ENCODE measurements around the gene LTV1. TPM values are rescaled to one million over a fixed set of nuclear protein-coding genes. Genes with fewer than 3 reads are reported as not detected.

Gene LTV1
- polyA plus RNA-seq, 3 donors, result 33.4 to 41.2 (median 38.3) TPM

DNA sequence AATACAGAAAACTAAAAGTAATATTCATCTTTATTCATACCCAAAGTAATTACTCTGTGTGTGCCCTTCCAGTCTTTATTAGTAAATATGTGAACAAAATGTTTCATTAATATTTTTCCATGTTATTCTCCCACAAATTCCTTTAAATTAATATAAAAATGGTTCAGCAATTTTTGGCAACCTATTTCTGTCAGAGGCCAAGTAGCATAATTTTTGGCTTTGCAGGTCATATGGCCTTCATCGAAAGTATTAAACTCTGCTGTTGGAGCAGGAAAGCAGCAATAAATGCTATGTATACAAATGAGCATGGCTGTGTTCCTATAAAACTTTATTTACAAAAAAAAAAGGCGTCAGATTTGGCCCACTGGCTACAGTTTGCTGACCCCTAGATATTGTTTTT is 37.3 kb downstream of the LTV1 start:
- no peak for DNase-seq

DNA sequence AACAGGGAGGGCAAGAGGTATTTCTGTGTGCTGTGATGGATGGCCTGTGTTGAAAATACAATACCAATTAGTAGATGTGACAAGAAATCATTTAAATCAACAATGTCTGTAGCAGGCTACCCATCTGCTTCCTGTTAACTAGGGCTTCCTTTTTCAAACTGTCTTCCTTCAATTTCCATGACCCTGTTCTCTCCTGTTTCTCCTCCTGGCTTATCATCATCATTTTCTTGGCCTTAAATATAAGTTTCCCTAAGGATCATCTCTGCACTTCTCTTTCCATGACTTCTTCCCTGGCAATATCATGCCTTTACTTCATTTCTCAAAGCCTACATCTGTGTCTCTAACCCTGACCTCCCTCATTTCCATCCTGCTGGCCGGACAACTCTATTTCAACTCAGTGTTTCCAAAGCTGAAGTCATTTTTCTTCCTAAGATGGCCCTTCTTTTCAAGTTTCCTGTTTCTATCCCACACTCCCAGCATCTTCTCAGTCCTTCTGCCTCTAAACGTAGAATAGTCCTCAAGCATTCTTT is 39.3 kb downstream of the LTV1 start:
- DNase-seq, result no peak

DNA sequence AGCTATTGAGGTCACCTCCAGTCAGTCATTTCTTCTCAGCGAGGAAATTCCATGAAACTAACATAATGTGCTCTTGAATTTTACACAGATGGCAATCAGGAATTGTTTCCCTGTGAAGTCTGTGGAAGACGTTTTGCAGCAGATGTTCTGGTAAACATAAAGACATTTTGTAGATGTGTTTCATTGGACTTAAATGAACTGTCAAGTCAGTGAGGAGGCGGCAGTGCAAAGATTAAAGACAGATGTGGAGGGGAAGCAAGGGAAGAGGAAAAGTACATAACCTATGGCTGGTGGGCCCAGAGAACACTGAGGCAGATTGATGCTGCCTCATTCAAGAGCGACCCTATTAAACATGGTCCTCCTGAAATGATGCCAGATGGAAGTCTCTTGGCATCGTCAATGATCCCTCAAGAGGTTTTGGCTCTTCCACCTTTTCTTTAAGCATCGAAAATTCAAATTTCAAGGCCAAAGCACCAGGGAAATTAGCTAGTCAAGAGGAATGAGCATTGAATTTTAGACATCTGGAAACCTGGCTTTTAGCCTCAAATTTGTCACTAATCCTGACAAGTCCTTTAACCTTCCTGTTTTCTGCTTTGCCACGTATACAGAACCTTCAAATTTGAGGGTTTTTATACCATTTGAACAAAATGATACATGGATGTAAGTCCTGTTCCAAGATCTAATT is 41.2 kb downstream of the LTV1 start:
- DNase-seq, result no peak

DNA sequence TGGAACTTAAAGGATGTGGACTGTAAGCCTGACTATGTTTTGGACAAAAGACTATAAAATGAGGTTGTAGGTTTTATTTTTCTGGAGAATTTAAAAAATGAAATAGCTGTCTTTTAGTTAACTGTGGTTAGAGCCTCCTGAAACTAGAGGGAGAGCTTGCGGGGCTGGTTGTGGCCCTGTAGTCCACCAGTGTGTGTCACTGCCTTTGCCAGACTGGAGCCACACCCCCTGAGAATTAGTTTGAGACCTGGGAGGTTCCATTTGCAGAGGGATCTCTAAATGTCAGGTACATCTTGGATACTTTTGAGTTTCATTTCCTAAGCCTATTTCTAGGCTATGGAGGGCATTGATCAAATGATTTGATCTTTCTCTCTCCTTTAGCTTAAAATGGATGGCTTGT is 42.0 kb downstream of the LTV1 start:
- no peak for DNase-seq

DNA sequence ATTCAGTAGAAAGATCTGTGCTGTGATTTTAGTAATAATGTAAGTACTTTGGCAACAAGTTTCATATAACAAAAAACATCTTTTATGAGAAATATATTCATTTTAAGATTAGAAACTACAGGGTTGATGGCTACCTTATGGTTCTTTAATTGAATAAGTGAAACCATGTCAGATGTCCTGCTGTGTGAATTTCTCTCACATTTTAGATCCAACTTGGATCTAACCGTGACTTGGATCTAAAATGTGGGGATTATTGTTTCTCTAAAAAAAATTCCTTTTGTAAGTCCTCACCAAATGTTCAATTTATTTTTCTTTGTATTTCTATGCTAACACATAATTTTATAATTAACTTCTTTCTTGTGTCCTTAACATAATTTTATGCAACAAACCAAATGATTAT is 51.5 kb downstream of the LTV1 start:
- DNase-seq, result no peak

DNA sequence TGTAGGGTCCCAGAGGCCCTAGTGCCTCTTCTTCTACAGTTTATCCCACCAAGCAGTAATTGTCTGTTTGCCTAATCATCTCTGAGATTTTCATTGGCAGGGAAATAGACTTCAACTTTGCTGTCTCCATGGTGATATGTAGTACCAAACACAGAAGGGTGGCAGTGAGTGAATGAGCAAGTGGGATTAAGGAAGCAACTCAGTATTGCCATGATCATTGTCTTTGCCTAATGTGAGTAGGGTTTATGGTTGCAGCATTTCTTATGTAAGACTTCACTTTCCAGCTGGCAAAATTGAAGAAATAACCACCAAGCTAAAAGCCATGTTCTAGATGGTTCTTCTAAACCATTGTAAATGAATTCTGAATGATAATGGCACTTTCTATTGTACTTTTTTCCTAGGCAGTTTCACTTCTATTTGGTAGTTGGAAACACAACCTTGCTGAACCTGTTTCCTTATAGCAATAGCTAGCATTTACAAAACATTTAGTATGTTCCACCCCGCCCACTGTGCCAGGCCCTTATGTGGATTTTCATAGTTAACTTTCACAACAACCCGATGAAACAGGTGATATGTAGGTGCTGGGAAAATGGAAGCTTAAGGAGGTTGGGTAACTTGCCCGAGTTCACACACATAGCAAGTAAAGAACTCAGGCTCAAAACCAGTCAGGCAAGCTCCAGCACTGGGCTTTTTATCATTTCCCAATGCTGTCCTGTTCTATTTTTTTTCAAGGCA is 53.2 kb downstream of the LTV1 start:
- no peak for DNase-seq

DNA sequence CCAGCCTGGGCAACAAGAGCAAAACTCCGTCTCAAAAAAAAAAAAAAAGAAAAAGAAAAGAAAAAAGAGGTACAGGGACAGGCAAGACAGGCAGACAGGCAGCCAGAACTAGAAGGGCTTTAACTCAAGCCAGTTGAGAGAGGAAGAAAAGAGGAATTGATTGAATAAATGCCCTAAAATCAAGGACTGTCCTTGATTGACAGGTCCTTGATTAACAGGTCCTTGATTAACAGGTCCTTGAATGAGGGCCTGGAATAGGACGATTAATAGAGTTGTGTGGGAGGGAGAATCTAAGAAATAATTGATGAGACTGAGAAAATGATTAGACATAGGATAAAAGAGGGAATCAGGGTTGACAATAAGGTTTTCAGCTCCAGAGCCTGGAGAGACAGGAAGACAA is 57.2 kb downstream of the LTV1 start:
- no peak for DNase-seq

DNA sequence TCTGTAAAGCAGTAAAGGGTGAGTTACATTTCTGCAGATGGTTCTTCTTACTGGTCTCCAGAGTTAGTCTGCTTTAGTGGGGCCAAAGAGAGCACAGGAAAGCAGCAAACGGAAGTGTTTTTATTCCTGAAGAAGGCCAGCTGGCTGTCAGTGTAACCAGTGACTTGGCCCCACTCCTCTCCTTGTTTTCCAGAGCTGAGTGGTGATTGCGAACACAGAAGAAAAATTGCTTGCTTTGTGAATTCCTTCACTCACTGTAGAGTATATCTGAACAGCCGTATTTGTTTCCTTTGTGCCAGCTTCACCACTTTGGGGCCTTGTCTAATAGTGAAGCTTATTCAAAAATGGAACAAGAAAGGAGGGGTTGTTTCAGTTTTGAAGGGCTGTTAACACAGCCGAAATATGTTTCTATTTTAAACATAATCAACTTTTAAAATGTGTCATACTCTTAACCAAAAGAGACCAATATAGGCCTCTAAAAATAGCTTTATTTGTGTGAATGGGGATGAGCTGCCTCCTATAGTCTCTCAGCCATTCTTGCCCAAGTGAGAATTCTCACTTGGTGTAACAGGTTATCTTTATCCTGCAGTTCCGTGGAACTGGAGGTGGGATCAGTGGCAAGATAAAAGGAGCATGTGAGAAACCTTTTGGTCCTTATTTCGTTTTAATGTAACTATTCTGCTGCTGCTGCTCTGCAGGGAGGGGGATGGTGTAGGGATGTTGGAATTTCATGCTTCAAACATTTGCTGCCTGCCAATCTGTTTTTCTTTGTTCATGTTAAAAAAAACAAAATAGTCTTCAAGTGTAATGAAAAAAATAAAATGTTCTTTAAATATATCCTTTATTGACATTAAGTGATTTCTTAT is 59.0 kb downstream of the LTV1 start:
- peak; percentile 89 for DNase-seq

DNA sequence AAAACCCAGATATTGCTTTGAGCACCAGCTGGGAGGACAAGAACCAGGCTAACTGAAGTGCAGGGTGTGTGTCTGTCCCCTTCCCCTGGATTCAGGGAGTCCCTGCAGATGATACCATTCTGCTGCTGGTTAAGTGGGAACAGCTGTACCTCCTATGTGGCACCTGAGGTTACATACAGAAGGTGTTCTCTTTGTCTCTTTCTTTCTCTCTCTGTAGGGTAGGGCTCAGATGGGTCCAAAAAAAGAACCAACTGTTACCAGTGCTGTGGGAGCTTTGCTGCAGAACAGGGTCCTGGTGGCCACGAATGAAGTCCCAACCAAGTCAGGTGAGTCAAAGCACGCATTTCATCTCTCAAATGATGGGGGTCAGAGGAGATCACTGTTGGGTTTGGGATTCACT is 59.7 kb downstream of the LTV1 start:
- no peak for DNase-seq

DNA sequence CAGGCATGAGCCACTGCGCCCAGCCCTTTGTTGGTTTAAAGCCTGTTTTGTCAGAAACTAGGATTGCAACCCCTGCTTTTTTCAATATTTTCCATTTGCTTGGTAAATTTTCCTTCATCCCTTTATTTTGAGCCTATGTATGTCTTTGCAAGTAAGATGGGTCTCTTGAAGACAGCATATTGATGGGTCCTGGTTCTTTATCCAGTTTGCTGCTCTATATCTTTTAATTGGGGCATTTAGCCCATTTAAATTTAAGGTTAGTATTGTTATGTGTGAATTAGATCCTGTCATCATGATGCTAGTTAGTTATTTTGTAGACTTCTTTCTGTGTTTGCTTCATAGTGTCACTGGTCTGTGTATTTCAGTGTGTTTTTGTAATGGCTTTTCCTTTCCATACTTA is 67.9 kb downstream of the LTV1 start:
- no peak for DNase-seq

DNA sequence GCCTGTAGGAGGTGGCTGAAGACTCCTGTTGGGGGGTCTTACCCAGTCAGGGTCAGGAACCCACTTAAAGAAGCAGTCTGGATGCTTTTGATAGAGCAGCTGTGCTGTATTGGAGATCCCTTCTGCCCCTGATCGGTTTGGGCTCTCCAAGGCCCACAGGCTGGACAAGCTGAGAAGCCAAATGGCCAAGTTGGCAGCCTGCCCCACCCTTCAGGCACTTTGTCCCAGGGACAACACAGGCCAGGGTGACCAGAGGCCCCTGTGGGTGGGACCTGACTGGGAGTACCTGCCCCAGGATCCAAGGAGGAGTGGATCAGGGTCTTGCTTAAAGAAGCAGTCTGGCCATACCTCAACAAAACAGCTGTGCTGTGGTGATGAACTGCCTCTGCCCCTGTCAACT is 69.5 kb downstream of the LTV1 start:
- no peak for DNase-seq

Other genes with a start within 250 kb of the LTV1 start
- gene PHACTR2, start 165.4 kb upstream of the LTV1 start, polyA plus RNA-seq (ENCODE audit: insufficient read length in 3 of 3), result 10 to 100 TPM; 26.7 to 33.6 (median 32.3) TPM
- under 1 TPM in 1 of 3 donors, not detected in 2; 0.26 TPM for gene ZC2HC1B, start 21.1 kb downstream of the LTV1 start, polyA plus RNA-seq (ENCODE audit: insufficient read length in 3 of 3)
- 100 to 1,000 TPM in 2 of 3 donors, 10 to 100 TPM in 1; 80.4 to 114 (median 109) TPM for gene PLAGL1, start 164.9 kb downstream of the LTV1 start, polyA plus RNA-seq (ENCODE audit: insufficient read length in 3 of 3)

All from renal pelvis (tissue), 4 donors.